HG02884 (cell line): Measurements from ENCODE around the gene LARGE1.

Source experiments
- ATAC-seq: cut with Tn5 transposase; IDR thresholded peaks from one replicate; pipeline ENCODE4 v1.9.1; 2021; ENCODE audit warnings: mild to moderate bottlenecking, moderate library complexity; ENCODE audit not compliant: unreplicated experiment

LARGE1 gene

DNA sequence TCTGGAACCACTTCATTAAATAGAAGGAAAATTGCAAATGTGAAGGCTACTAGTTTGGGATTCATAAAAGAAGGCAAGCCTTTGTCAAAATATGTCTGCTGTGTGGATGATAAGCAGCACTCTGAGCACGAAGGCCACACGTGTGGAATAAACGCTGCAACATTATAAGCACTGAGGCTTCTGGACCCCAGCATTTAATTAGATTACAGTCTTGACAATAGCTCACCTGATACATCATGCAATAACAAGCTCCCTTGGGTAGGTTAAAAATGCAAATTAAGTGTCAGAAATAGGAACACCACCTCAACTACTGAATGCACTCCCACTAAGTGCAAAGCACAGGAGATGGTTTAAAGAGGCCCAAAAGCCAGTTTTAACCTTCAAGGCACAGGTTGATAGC lies 179.3 kb downstream of the LARGE1 start:
- ATAC-seq: no peak

DNA sequence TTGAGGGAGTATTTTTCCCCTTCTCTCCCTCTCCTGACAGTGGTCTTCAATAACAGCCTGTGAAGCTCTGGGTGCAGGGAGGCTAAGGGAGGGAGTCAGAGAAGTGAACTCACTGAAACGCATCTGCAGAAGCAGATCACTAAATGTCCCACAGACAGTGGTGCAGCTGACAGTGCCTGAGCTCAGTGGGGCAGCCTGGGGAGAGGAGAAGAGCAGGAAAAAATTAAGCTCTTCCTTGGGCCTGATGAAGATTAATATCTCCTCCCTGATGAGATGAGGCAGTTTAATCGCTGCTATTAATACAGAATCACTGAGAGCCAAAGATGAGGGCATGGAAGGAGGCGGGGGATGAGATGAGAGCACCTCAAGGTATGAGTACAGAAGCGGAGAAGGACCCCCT lies 180.8 kb downstream of the LARGE1 start:
- ATAC-seq: no peak

DNA sequence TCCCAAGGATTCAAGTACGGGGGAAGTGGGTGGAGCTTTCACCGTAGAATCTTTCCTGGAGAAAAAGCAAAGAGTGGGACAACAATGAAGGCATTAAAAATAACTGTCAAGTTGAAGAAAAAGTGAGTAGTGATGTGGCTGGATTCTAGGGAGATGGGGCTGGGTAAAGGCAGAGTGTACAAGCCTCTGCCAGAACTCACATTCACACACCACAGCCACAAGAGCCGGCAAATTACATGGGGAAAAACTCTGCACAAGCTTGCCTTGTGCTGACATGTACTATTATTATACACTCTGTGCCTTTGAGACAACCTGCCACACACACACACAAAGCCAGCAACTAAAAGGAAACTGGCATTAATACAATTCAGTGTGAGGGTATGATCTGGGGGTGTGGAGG lies 182.6 kb downstream of the LARGE1 start:
- ATAC-seq: no peak

DNA sequence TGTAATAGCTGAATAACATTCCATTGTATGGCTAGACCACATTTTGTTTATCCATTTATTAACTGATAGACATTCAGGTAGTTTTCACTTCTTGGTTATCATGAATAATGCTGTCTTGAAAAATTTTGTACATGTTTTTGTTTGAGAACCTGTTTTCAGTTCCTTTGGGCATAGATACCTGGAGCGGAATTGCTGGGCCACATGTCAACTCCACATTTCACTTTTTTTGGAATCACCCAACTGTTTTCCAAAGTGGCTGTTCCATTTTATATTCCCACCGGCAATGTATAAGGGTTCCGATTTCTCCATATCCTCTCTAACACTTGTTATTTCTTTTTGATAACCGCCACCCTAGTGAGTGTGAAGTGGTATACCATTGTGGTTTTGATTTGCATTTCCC lies 184.3 kb downstream of the LARGE1 start:
- ATAC-seq: no peak

DNA sequence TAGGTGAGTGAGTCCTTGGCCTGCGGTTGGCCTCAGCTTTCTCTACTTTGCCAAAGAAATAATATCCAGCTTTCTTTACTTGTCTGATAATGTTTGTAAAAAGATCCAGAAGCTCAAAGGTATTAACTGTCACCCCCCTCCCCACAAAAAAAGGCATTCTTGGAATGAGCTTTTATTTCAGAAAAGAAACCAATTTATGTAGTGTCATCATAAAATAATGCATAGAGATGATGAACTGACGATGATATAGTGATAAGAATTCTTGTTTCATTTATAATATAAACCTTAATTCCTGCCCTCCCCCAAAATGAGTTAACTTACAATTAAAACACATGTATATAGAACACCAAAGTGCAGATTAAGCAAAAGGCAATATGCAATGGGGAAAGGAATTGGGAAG lies 191.4 kb downstream of the LARGE1 start:
- ATAC-seq: no peak

DNA sequence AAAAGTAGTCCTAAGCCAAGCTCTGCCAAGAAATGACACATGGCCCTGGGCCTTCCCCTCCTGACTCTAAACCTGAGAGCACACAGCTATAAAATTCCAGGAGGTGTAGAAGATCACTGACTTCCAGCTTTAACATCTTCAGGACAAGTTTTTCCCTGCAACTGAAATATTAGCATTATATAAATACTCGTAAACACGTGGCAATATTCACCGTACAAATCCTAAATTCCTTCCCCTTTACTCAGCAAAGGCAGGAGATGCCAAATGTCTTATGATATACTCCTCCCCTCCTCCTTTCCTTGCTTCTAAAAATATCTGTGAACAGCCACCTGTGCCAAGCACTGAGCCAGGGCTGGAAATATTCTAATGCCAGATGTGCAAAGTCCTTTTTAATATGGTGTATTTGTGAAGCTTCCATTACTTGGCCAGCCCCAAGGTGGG lies 194.0 kb downstream of the LARGE1 start:
- no peak for ATAC-seq

DNA sequence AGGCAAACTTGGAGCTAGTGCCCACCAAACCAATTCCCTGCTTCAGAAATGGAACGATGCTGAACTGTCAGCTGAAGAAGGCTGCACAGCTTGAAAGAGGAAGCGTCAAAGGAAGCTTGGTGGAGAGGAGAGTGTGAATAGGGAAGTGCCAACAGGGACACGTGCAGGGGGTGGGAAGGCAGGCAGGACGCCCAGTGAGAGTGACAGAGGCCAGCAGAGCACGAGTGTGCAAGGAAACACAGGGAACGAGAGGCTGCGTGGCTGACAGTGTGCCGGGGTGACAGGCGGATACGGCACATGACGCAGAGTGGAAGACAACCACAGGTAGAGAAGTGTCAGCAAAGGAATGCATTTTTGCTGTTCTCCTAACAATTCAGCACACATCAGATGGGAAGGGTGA lies 196.4 kb downstream of the LARGE1 start:
- ATAC-seq: no peak

DNA sequence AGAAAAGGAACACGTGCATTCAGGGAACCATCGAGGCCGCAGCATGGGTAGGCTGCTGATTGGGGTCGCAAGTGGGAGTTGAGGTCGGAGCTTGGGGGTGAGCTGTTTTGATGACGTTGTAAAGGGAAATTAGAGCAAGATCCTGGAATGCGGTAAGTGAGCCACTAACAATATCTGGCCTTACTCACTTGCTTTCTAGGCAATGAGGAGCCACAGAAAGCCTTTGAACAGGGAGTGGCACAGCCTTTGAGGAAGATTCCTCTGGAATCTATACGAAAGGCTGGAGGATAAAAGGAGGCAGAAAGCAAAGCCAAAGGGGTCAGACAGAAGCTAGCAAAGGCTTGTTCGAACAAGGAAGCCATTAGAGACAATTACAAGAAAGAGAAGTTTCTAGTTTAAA lies 197.5 kb downstream of the LARGE1 start:
- no peak for ATAC-seq

DNA sequence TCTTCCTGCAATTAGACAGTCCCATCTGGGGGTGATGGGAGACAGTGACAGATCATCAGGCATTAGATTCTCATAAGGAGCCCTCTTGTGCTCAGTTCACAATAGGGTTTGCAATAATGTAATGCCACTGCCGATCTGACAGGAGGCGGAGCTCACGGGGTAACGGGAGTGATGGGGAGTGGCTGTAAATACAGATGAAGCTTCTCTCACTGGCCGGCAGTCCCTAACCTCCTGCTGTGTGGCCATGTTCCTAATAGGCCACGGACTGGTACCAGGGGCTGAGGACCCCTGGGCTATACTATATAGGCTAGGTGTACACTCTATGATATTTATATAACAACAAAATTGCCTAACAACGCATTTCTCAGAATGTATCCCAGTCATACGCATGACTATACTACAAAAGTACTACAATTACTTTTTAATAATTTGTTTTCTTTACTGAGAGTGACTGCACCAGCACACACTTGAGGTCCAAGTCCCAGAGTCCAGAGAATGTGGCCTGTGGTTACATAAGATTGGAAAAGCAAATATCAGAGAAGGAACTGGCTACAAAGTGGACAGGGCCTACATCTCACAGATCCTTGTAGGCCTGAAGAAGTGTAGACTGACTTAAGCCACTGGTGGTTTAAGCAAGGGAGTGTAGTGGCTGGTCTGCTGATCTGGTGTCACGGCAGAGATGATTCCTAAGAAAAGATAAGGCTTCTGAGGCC lies 200.0 kb downstream of the LARGE1 start:
- no peak for ATAC-seq

DNA sequence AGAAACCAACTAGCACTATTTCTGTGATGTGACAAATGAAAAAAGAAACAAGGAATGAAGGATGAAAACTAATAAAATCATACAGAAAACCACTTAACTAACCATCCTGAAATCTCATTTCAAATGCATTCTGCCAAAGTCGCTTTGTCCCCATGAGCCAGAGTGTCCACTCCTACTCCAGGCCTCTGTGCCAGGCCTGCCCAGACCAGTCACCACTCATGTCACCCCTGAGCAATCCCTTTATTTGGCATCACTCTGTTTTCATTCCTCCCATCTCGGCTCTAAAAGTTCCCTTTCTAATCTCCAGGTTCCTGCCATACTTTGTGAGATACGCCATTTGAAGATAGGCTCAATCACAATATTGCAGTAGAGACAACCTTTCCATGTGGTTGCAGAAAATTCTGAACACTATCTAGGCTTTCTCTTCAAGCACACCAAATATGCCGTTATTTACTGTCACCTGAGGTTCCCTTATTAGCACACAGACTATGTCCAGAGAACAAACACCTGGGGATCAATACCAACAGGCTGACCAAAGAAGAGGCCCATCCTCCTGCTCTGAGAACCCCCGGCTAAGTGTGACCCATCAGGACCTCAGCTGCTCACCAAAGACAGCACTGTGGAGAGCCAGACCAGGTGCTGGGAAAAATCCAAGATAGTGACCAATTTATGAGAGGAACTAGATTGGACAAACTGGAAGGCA lies 202.4 kb downstream of the LARGE1 start:
- no peak for ATAC-seq

DNA sequence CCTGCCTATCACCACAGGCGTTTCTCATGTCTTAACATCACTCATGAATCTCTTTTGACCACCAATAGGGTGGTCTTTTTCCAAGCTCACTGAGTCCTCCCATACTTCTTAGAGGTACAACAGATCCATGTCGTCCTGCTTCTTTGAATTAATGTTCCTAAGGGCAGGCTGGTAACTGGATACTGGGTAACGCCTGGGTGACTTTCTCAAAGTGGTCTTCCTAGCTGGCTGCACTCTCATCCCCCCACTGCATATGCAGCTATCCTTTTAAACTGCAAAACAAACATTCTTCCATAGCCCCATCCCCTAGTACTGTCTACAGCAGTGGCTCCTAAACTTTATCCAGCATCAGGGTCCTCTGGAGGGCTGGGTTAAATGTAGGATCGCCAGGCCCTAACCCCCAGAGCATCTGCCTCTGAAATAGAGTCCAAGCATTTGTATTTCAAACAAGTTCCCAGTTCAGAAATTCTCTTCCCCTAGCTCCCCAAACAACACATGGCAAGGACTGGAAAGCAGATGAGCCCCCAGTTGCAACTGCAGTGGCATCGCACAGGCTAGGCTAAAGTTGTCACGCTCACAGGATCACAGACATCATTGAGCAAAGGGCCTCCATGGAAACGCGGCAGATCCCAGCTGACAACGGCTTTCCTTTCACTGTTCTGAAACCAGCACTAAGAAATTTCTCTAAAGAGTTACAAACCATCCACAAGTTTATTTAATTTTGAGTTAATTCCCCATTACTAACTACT lies 204.9 kb downstream of the LARGE1 start:
- no peak for ATAC-seq

DNA sequence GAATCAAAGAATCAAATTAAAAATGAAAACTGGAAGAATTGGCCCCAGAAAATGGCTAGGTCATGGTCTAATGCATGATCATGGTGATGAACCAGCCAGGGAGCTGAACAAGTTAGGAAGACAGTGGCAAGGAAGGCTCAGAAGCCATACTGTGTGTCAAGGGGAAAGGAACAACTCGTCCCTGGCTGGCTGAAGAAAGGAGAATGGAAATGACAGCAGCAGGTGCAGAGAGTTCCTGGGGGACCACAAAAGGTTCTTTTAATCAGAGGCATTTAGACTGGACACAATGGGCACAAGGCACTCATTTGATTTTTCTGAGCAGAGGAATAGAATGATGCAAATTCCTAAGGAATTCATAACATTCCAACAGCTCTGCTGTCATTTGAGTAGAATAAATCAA lies 209.9 kb downstream of the LARGE1 start:
- no peak for ATAC-seq

DNA sequence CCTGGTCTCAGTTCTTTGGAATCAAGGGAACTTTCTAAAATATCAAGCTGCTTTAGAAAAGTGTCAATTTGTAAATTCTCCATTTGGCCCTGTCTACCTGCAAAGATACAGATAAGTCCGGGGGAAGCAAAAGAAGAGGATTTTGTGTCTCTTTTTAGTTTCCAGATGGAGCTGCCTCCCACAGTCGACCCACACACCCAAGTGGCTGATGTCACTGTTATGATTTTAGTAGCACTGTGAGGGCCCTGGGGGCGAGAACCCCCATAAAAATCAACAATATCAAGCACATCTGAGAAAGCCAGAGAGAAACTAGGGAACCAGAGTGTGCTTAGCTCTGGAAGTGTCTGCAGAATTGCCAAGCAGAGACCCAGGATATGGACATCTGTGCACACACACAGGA lies 212.7 kb downstream of the LARGE1 start:
- ATAC-seq: no peak

DNA sequence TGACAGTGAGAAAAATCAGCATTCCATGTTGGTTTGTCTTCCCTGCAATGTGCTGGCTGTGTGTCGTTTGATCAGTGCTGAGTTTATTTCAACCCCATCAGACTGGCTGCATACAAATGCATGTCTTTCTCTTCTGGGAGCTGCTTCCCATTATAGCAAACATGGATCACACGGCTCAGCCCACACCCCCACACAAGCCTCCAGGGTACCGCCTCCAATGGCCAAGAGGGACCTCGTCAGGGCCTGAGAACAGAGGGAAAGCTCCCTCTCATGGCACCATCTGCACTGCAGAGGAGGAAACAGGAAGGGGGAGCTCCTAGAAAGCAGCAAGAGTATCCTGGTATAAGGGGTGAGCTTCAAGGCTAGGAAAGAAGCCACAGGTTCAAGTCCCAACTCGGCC lies 214.2 kb downstream of the LARGE1 start:
- no peak for ATAC-seq

DNA sequence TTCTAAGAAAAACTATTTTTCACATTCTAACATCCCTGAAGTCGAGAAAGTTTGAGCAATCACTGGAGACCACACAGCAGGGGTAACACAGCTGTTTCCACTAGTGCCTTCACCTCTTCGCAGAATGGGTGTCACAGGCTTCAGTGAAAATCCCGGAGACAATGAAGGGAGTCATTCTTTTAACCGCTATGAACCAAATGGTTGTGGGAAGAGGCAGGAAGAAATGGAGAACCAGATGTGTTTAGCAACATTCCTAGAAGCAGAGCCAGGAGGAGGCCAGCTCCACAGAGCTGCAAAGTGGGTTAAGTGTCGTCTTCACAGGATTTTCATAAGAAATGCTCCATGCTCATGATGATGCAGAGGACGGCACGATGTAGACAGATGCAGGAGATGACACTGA lies 221.1 kb downstream of the LARGE1 start:
- ATAC-seq: no peak

DNA sequence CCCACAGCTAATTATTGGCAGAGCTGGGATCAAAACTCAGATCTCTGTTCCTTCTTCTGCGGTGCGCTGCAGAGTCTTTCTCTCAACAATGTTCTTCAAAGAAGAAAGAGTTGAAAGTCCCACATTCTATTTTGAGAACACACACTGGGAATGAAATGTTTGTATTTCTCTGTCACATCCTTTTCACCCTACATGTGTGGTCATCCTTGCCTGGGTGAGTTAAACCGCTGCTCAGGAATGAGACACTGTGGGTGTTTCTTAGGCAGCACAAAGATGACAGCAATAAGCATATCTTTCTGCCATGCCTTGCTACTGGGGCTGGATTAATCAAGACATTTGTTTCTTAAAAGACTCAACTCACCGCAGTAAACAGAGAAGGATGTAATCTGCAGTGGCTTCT lies 222.6 kb downstream of the LARGE1 start:
- ATAC-seq: no peak

DNA sequence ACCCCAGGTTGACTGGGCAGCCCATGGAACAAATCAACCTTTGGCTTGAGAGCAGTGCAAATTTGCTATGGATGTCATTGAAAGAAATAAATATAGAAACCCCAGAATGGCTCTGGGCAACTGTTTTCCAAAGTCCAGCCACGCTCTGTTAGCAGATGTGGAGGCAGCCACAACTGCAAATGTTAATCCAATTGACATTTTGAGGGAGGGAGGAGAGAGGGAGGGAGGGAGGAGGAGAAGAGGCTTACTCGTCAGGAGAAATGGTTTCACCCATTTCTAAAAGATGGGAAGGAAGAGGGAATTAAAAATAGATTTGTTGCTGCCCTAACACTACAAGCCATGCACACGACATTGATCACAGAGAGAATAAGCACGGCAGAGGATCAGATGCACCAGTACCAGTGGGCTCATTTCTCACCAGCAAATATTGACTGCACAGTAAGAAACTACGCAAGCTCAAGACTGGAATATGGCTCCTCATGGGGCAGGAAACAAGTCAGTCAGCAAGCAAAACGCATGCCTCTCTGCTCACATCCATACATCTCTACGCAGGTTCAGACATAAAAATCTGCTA lies 229.1 kb downstream of the LARGE1 start:
- ATAC-seq: no peak

DNA sequence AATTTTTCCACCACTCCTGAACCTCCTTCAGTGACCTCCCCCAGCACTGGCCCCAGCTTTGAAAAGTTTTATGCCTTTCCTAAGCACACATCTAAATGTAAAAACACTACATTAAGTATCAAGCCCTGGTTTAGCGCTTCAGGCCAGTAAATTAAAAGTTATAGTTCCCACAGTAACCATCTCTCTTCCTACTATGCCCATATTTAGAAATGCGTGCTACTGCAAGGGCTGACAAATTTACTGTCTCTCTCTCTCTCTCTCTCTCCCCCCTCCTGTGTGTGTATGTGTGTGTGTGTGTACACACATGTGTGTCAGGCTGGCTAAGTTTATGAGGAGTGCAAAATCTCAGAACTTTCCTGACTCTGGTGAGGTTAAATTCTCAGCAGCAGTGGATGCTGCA lies 231.4 kb downstream of the LARGE1 start:
- ATAC-seq: no peak

DNA sequence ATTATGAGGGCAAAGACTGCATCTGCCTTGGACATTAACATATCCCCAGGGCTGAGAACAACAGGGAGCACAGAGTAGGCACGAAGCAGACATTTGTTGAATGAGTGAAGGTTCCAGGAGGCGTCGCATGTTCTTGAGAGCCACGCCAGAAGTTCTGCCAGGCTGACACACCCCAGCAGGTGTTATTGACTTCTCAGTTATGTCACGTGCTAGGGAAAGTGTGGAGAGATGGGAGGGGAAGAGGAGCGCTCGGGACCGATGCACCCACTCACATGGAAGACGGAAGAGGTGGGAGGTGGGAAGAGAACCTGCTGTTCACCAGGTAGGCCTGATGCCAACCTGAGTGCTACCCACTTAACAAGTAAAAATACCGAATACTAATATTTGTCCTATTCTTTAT lies 232.8 kb downstream of the LARGE1 start:
- no peak for ATAC-seq

DNA sequence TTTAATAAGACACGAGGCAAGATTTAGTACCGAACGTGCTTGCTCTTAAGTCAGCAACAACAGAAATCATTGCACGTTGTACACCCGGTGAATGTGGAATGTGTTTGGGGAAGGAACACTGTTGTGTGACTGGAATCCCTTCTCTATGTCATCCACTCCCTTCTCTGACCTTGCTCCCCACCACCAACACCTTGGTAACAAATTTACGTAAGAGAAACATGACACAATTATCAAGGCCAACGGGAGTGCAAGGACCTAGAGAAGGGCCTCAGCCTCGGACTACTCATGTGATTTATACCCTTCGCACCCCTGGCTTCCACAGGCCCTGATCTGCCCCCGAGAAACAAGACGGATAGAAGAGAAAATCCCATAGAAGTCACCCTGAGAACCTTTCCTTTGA lies 236.2 kb downstream of the LARGE1 start:
- ATAC-seq: no peak

DNA sequence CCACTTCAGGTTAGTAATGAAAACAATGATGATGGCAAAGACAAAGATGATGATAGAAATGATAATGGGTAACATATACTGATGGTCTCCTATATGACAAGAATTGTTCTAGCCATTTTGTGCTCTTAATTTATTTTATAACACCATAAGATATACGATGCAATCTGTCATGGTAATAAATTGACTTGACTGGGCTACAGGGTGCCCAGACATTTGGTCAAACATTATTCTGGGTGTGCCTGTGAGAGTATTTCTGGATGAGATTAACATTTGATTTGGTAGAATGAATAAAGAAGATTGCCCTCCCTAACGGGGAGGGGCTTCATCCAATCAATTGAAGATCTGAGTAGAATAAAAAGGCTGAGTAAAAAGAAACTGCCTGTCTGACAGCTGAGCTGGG lies 237.3 kb downstream of the LARGE1 start:
- no peak for ATAC-seq

DNA sequence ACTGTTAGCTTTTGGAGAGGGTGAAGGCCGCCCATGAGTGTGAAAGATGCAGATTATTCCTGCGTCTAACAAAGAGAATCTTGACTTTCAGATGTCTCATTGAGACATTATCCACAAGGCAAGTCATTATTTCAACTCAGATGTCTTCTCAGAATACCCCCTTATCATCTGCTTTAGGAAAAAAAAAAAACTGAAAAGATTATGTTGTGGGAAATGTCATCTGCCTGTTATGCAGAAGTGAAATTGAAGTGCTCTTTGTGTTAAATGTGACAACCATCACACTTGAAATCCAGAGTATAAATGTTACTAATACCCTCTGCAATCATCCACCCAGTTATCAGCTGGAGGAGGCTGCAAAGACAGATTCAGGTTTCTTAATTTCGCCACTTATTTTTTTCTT lies 239.6 kb downstream of the LARGE1 start:
- no peak for ATAC-seq
